IMR-90 (cell line): Measurements from ENCODE around the gene IGF2.

ENCODE experiments used
- BHLHE40 ChIP-seq: fragments of 150-350 bp; IDR thresholded peaks from 2 replicates; pipeline ENCODE4 v1.6.1; 2016; ENCODE audit warnings: mild to moderate bottlenecking, low read depth, low read length
- CEBPB ChIP-seq: IDR thresholded peaks from 2 replicates; pipeline ENCODE4 v1.6.1; 2012; ENCODE audit warnings: low read depth, low read length, improper control_type of control experiment
- CTCF ChIP-seq: conservative IDR thresholded peaks from 2 replicates; pipeline ENCODE4 v1.5.1; 2012; ENCODE audit warnings: mild to moderate bottlenecking, low read depth, low read length, improper control_type of control experiment
- MAZ ChIP-seq: IDR thresholded peaks from 2 replicates; pipeline ENCODE4 v1.6.1; 2012; ENCODE audit warnings: low read depth, mild to moderate bottlenecking, low read length, improper control_type of control experiment, moderate library complexity, borderline replicate concordance
- MXI1 ChIP-seq: IDR thresholded peaks from 2 replicates; pipeline ENCODE4 v1.6.1; 2012; ENCODE audit warnings: low read depth, mild to moderate bottlenecking, low read length, moderate library complexity, borderline replicate concordance
- POLR2A ChIP-seq: IDR thresholded peaks from 2 replicates; pipeline ENCODE4 v1.6.1; 2012; ENCODE audit warnings: mild to moderate bottlenecking, low read depth, low read length
- RAD21 ChIP-seq: IDR thresholded peaks from 2 replicates; pipeline ENCODE4 v1.6.1; 2012; ENCODE audit warnings: low read length, improper control_type of control experiment
- RFX5 ChIP-seq: IDR thresholded peaks from 2 replicates; pipeline ENCODE4 v1.8.0; 2012; ENCODE audit warnings: low read depth, mild to moderate bottlenecking, low read length, moderate library complexity
- SMC3 ChIP-seq: fragments of 150-350 bp; IDR thresholded peaks from 2 replicates; pipeline ENCODE4 v1.6.1; 2016; ENCODE audit warnings: low read depth, mild to moderate bottlenecking, antibody characterized with exemption, low read length, moderate library complexity
- USF2 ChIP-seq: fragments of 150-350 bp; IDR thresholded peaks from 2 replicates; pipeline ENCODE4 v1.6.1; 2017; ENCODE audit warnings: mild to moderate bottlenecking, antibody characterized with exemption, low read length, low read depth
- TF ChIP-seq, protein P1 (sequence below): fragments of 150-350 bp; IDR thresholded peaks from 2 replicates; pipeline ENCODE4 v1.6.1; 2016; ENCODE audit warnings: low read depth, mild to moderate bottlenecking, low read length, moderate library complexity, borderline replicate concordance

GRCh38 chr11:2116680-2117079, 22.5 kb downstream of the IGF2 start:
- TF ChIP-seq RFX5 (no peak), CTCF (no peak), POLR2A (no peak), USF2 (no peak), MXI1 (no peak), BHLHE40 (no peak), CEBPB (no peak), MAZ (no peak), RAD21 (no peak), SMC3 (no peak)
- TF ChIP-seq, protein P1, sequence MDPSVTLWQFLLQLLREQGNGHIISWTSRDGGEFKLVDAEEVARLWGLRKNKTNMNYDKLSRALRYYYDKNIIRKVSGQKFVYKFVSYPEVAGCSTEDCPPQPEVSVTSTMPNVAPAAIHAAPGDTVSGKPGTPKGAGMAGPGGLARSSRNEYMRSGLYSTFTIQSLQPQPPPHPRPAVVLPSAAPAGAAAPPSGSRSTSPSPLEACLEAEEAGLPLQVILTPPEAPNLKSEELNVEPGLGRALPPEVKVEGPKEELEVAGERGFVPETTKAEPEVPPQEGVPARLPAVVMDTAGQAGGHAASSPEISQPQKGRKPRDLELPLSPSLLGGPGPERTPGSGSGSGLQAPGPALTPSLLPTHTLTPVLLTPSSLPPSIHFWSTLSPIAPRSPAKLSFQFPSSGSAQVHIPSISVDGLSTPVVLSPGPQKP, result no peak
